GM12873 (cell line): Measurements from ENCODE around the gene ETS1.

Experiments
- TF ChIP-seq, protein P1 (sequence below): IDR thresholded peaks from 2 replicates; pipeline ENCODE4 v1.5.1; 2012; ENCODE audit warnings: low read depth, mild to moderate bottlenecking, moderate library complexity, low read length, control low read depth; ENCODE audit not compliant: insufficient read depth; ENCODE audit errors: missing control alignments

ETS1 gene

DNA sequence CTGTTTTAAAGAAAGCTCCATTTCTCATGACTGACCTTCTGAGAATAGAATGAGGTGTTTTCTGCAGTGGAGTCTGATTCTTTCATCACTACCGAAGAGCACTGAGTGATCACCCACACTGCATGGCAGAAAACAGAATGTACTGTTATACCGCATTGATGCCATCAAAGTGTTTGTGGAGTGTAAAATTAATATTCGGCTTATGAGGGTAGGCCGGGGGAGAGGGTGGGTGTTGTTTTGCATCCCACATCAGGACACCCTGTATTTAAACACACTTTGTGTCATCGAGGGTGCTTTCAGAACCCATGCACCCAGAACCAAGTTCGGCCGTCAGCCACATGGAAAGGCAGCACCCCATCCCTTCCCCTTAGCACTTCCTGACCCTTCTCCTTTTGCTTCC lies 41.3 kb upstream of the ETS1 start:
- TF ChIP-seq, protein P1, sequence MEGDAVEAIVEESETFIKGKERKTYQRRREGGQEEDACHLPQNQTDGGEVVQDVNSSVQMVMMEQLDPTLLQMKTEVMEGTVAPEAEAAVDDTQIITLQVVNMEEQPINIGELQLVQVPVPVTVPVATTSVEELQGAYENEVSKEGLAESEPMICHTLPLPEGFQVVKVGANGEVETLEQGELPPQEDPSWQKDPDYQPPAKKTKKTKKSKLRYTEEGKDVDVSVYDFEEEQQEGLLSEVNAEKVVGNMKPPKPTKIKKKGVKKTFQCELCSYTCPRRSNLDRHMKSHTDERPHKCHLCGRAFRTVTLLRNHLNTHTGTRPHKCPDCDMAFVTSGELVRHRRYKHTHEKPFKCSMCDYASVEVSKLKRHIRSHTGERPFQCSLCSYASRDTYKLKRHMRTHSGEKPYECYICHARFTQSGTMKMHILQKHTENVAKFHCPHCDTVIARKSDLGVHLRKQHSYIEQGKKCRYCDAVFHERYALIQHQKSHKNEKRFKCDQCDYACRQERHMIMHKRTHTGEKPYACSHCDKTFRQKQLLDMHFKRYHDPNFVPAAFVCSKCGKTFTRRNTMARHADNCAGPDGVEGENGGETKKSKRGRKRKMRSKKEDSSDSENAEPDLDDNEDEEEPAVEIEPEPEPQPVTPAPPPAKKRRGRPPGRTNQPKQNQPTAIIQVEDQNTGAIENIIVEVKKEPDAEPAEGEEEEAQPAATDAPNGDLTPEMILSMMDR = no peak

GRCh38 chr11:128628325-128628673 lies 40.9 kb upstream of the ETS1 start:
- TF ChIP-seq, protein P1 = no peak

- TF ChIP-seq, protein P1 = peak; percentile 19
Measured at GRCh38 chr11:128627666-128628324, 40.4 kb upstream of the ETS1 start.

- TF ChIP-seq, protein P1 = no peak
Measured at GRCh38 chr11:128626913-128627665, 39.7 kb upstream of the ETS1 start.

DNA sequence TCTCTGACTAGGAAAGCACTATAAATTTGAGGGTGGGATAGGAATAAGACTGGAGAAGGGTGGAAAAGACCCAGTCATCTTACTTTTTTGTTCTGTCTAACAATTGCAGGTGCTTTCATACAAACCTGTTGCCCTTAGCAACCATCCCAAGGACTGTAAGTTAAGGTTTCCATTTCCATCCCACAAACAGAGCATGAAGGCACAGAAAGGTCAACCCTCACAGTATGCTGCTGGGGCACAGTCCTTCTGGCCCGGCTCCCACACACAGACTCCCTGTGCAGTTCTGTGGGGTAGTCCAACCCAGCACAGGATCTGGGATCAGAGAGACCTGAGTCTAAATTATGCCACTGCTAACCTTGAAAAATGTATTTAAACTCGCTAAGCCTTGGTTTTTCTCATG lies 38.4 kb upstream of the ETS1 start:
- TF ChIP-seq, protein P1 = no peak

DNA sequence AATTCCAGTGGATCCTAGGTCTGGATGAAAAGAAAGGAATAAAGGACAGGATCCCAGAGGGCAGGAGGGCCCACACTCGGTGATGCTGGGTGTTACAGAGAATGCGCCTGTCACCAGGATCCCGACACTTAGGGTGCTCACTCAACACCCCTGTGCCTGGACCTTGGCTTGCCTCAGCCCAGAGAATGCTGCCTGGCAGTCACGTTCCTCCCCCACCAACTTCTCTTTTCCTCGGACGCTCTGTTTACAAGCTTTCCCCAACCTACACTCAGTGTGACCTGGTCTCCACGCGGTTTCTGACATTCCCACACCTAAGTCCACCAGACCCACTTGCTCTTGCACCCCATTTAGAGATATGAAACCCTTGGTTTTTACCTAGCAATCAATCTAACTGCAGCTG lies 38.0 kb upstream of the ETS1 start:
- TF ChIP-seq, protein P1 = no peak

GRCh38 chr11:128624269-128625175 lies 37.2 kb upstream of the ETS1 start:
- TF ChIP-seq, protein P1 = no peak
